OCI-LY3 (cell line): Measurements from ENCODE around the gene UNC79.

Experiments
- CTCF ChIP-seq: fragments of 200-600, 300-600 bp; sonication (generic); IDR thresholded peaks from 2 replicates; pipeline ENCODE4 v1.5.1; 2014; ENCODE audit warnings: antibody characterized with exemption, low read length, low read depth
- EZH2phosphoT487 ChIP-seq: fragments of 200-600 bp; shearing (Covaris generic); IDR thresholded peaks from 2 replicates; pipeline ENCODE4 v1.6.1; 2018; ENCODE audit warnings: antibody characterized with exemption, mixed run types, low read depth

GRCh38 chr14:93733231-93733630, 302.5 kb downstream of the UNC79 start:
- TF ChIP-seq CTCF (no peak), EZH2phosphoT487 (no peak)
